Prostate gland (tissue), 2 donors: ENCODE measurements around the gene RABL3. TPM values are rescaled to one million over a fixed set of nuclear protein-coding genes. Genes with fewer than 3 reads are reported as not detected.

ENCODE experiments used
- DNase-seq: peaks from one replicate; pipeline ENCODE4 v3.0.0-alpha.2; 2019; ENCODE audit warnings: low spot score
- H3K27ac ChIP-seq, 2 donors: fragments of 200-600 bp; sonication (generic); 2 replicates each; pipeline ENCODE4 v1.5.1; 2017 to 2019
- H3K27me3 ChIP-seq: fragments of 200-600 bp; sonication (generic); replicated peaks from 2 replicates; pipeline ENCODE4 v1.5.1; 2019; ENCODE audit not compliant: insufficient read depth
- H3K36me3 ChIP-seq, 2 donors: fragments of 200-600 bp; sonication (generic); 1 replicate in 1 of 2; 2 replicates in 1 of 2; pipeline versions ENCODE4 v1.5.1 to v1.8.1; 2017 to 2019
- H3K4me1 ChIP-seq: fragments of 200-600 bp; sonication (generic); replicated peaks from 2 replicates; pipeline ENCODE4 v1.5.1; 2019
- H3K4me3 ChIP-seq, 2 donors: fragments of 200-600 bp; sonication (generic); 2 replicates each; pipeline ENCODE4 v1.5.1; 2017 to 2019
- H3K9me3 ChIP-seq: fragments of 200-600 bp; sonication (generic); 2 replicates; pipeline ENCODE4 v1.5.1; 2017
- POLR2A ChIP-seq: fragments of 450-650 bp; IDR thresholded peaks from one replicate; pipeline ENCODE4 v1.6.1; 2016; ENCODE audit warnings: antibody characterized with exemption, mild to moderate bottlenecking
- POLR2AphosphoS5 ChIP-seq: sonication (generic); formaldehyde crosslinking; IDR thresholded peaks from one replicate; pipeline ENCODE4 v1.6.1; 2017; ENCODE audit warnings: antibody characterized with exemption
- WGBS: methylation state at CpG from one replicate; pipeline ENCODE4 v1.1.5; 2018; 5-methylcytosine and 5-hydroxymethylcytosine counted together
- intact Hi-C: fragments of 100-400 bp; cut with DNase I; formaldehyde crosslinking; loops from one replicate; pipeline ENCODE4 v1.14.2; 2022
- total RNA-seq, 2 donors: library from RNA; depleted of rRNA; stranded (reverse); fragments of >200 nt; gene quantifications; one replicate each; pipeline ENCODE4 v1.1.0, GENCODE V29; 2016
- TF ChIP-seq, protein P1 (sequence below), 4 experiments: fragments of 200-600 bp in 2 of 4; fragments of 450-650 bp in 2 of 4; sonication (generic) in 2 of 4; IDR thresholded peaks; 1 replicate in 3 of 4; 2 replicates in 1 of 4; pipeline ENCODE4 v1.5.1; 2016 to 2019; ENCODE audit warnings: antibody characterized with exemption in 4 of 4, mild to moderate bottlenecking in 2 of 4, moderate library complexity in 2 of 4

RABL3 gene
- total RNA-seq, 2 donors from 2014 or later = 13.5 to 24.2 TPM

DNA sequence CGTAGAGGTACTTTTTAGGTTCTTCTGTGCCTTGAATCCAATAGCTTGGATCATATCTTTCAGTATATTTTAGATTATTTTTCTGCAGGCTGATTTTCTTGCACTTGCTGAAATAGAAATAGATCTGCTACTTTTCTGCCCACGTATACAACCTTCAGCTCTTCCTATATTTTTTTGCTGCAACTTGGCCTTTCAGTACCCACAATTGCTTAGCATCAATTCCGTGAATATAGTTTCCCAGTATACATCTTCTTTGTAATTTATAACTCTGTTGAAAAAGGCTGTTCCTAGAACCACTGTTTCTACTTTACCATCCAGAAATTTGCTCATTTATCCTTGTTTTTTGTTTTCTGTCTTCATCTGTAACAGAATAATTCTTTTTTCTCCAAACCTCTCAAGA lies 36.5 kb upstream of the RABL3 start:
- WGBS = 94% methylated on average over 3 of the region's 3 CpGs

DNA sequence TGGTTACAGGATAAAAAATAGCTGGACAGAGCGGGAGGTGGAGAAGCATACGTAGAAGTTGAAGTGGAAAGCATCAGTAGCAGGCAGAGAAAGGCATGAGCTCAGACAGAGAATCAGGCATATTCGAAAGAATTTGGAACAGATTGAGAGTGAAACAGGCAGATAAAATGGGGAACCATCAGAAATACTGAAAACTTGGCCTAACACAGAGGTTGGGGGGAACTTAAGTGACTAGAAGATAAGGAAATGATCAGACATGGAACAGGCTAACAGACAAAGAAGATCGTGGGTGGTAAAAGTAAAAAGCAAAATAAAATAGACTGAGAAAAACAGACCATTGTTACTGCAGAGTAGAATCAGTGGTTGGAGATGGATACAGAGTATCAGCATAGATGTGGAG lies 33.1 kb upstream of the RABL3 start:
- TF ChIP-seq POLR2A (no peak), POLR2AphosphoS5 (no peak)
- TF ChIP-seq, protein P1, sequence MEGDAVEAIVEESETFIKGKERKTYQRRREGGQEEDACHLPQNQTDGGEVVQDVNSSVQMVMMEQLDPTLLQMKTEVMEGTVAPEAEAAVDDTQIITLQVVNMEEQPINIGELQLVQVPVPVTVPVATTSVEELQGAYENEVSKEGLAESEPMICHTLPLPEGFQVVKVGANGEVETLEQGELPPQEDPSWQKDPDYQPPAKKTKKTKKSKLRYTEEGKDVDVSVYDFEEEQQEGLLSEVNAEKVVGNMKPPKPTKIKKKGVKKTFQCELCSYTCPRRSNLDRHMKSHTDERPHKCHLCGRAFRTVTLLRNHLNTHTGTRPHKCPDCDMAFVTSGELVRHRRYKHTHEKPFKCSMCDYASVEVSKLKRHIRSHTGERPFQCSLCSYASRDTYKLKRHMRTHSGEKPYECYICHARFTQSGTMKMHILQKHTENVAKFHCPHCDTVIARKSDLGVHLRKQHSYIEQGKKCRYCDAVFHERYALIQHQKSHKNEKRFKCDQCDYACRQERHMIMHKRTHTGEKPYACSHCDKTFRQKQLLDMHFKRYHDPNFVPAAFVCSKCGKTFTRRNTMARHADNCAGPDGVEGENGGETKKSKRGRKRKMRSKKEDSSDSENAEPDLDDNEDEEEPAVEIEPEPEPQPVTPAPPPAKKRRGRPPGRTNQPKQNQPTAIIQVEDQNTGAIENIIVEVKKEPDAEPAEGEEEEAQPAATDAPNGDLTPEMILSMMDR (IDR thresholded peaks at IDR 0.05) = no peak
- intact Hi-C loops = no loop called here
- no peaks in the 10 kb centered on the region for H3K4me1 ChIP-seq
- no peak for DNase-seq
- WGBS = 89% methylated on average over 4 of the region's 4 CpGs
- no peaks in the 10 kb centered on the region for H3K9me3 ChIP-seq
- no peak overlapping the region for H3K27ac ChIP-seq
- no peaks in the 10 kb centered on the region for H3K36me3 ChIP-seq
- H3K4me3 ChIP-seq = no peak overlapping the region
- H3K27me3 ChIP-seq = no peaks in the 10 kb centered on the region

More for the DNA sequence above, 36.5 kb upstream of the RABL3 start:
- Histone ChIP-seq H3K27ac (no peak overlapping the region), H3K4me3 (no peak overlapping the region), H3K36me3 (no peaks in the 10 kb centered on the region), H3K4me1 (no peaks in the 10 kb centered on the region), H3K27me3 (no peaks in the 10 kb centered on the region), H3K9me3 (no peaks in the 10 kb centered on the region)
- no peak for DNase-seq
- TF ChIP-seq, protein P1 (IDR thresholded peaks at IDR 0.05) = no peak
- TF ChIP-seq POLR2A (no peak), POLR2AphosphoS5 (no peak)
- intact Hi-C loops = no loop called here

DNA sequence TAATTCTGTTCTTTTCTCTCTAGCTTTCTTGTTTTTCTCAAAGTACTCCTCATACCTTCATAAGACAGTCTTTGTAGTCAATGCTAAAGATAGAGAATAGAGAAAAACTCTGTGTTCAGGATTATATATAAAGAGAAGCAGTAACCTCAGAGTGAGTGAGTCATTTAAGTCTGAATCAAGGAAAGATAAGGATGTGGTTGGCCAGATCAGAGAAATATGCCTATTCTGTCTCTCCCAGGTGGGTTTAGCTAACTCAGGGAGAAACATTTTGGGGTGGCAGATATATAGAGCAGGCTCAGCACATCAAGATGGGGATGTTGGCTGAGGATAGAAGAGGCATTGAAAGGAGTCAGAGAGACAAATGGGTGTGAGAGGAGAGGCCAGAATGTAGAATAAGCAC lies 31.6 kb upstream of the RABL3 start:
- Histone ChIP-seq H3K4me1 (no peaks in the 10 kb centered on the region), H3K27ac (no peak overlapping the region), H3K9me3 (no peaks in the 10 kb centered on the region), H3K4me3 (no peak overlapping the region), H3K36me3 (no peaks in the 10 kb centered on the region), H3K27me3 (no peaks in the 10 kb centered on the region)
- no peak for DNase-seq
- TF ChIP-seq POLR2A = no peak
- no peak for TF ChIP-seq POLR2AphosphoS5
- TF ChIP-seq, protein P1 (IDR thresholded peaks at IDR 0.05) = no peak
- intact Hi-C loops = no loop called here

DNA sequence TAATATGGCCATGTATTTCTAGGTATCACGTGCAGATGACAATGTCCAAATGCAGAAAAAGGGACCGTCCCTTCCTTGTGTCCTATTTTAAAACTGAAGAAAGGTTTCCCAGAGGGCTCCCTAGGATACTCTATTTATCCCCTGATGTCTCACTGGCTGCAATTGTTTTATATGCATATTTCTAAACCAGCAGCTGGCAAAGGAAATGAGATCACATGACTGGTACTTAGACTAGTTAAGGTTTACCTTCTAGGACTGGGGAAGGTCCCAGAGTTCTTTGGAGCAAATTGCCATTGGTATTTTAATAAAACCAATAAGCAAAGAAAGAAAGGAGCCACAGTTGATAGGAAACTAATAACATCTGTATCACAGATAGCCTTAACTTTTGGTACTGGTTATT lies 29.8 kb upstream of the RABL3 start:
- Histone ChIP-seq H3K9me3 (no peaks in the 10 kb centered on the region), H3K4me1 (no peaks in the 10 kb centered on the region), H3K36me3 (no peaks in the 10 kb centered on the region), H3K27ac (no peak overlapping the region), H3K4me3 (no peak overlapping the region), H3K27me3 (no peaks in the 10 kb centered on the region)
- intact Hi-C loops = no loop called here
- no peak for DNase-seq
- 91% methylated on average over 2 of the region's 2 CpGs for WGBS
- no peak for TF ChIP-seq POLR2A
- TF ChIP-seq, protein P1 (IDR thresholded peaks at IDR 0.05) = no peak
- no peak for TF ChIP-seq POLR2AphosphoS5

DNA sequence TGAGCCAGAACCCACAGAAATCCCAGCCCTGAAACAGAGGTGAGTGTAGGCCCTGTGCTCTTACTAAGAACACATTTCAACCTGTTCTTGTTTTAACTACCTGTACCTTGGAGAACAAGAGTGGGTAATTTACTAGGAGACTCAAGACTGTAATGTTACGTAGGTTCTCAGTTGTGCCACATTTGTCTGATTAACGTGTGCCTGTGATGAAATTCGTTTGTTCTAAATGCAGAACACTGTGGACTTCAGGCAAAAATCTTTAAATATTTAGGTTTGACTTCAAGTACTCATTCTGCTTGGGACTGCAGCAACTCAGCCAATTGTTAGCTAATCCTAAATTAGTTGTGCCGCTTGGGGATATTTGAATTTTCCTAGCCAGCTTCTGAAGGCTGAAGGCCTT lies 28.6 kb upstream of the RABL3 start:
- H3K4me3 ChIP-seq = no peak overlapping the region
- 74% methylated on average over 4 of the region's 4 CpGs for WGBS
- H3K36me3 ChIP-seq = no peaks in the 10 kb centered on the region
- H3K27me3 ChIP-seq = no peaks in the 10 kb centered on the region
- no peak overlapping the region for H3K27ac ChIP-seq
- TF ChIP-seq, protein P1 (IDR thresholded peaks at IDR 0.05) = no peak
- no peak for TF ChIP-seq POLR2AphosphoS5
- no peak for TF ChIP-seq POLR2A
- no peaks in the 10 kb centered on the region for H3K9me3 ChIP-seq
- no peak for DNase-seq
- intact Hi-C loops = no loop called here
- no peaks in the 10 kb centered on the region for H3K4me1 ChIP-seq
